Measurements from ENCODE around the gene MPND. TPM values are rescaled to one million over a fixed set of nuclear protein-coding genes. Genes with fewer than 3 reads are reported as not detected.

Gene MPND
- total RNA-seq, 1 experiment from 2014 or later, result 24.3 TPM

GRCh38 chr19:4391701-4392483 is 48.5 kb downstream of the MPND start:
- Histone ChIP-seq H3K9ac (ENCODE audit: low read length) (no peak overlapping the region), H3K4me2 (ENCODE audit: low read length) (no peak overlapping the region), H3K36me3 (ENCODE audit: control insufficient read depth in 1 of 2, insufficient read depth in 2 of 2, low read length in 2 of 2) (peaks cover 7 to 19% of the 10 kb centered on the region in 2 experiments; a peak in 2 of 4 replicates), H4K20me1 (ENCODE audit: insufficient read depth) (no peaks in the 10 kb centered on the region), H3K27me3 (ENCODE audit: insufficient read depth, low read length) (no peaks in the 10 kb centered on the region), H3K79me2 (ENCODE audit: insufficient read depth, low read length) (peaks cover 97% of the 10 kb centered on the region), H3K27ac (ENCODE audit: low read depth, low read length) (no peak overlapping the region), H3K4me3 (replicated peaks in 1 of 2; ENCODE audit: low read depth in 1 of 2, low read length in 2 of 2) (no peak overlapping the region), H3K9me2 (ENCODE audit: insufficient read depth) (no peaks in the 10 kb centered on the region), H2AFZ (ENCODE audit: low read depth, low read length, poor library complexity, severe bottlenecking) (no peak overlapping the region), H3K4me1 (ENCODE audit: control insufficient read depth in 1 of 2, insufficient read depth in 2 of 2, low read length in 2 of 2) (no peaks in the 10 kb centered on the region), H3K9me3 (ENCODE audit: control insufficient read depth in 1 of 2, insufficient read depth in 1 of 2, low read depth in 1 of 2, low read length in 2 of 2) (no peaks in the 10 kb centered on the region)
- ATAC-seq, result no peak
- DNase-seq (ENCODE audit: low read depth, low spot score), result no peak
- CTCF ChIA-PET, result interaction anchor here (0.6 kb wide), 1 partner anchor 8 kb away, joined by 3 read pairs; the partner anchor contains the start of gene SH3GL1
- POLR2A ChIA-PET, result no interaction called here
- RAD21 ChIA-PET (ENCODE audit: low non-redundant PET in 1 of 2, low total read pairs in 2 of 2, uncharacterized antibody in 2 of 2, unreplicated experiment in 2 of 2), result no interaction called here
- TF ChIP-seq CTCF (IDR thresholded peaks at IDR 0.05 in 2 of 3, conservative IDR thresholded peaks at IDR 0.05 in 1 of 3; ENCODE audit: borderline replicate concordance in 1 of 3, insufficient read depth in 1 of 3, low read depth in 2 of 3, low read length in 2 of 3) (no peak), ZFX (IDR thresholded peaks at IDR 0.05) (no peak)
- BruUV-seq (replicated peaks), result no TSS peak
- intact Hi-C loops (cut with micrococcal nuclease), result no loop called here

GRCh38 chr19:4393947-4394590 is 50.7 kb downstream of the MPND start:
- Histone ChIP-seq H3K27ac (ENCODE audit: low read depth, low read length) (no peak overlapping the region), H3K36me3 (ENCODE audit: control insufficient read depth in 1 of 2, insufficient read depth in 2 of 2, low read length in 2 of 2) (peaks cover 5 to 33% of the 10 kb centered on the region in 2 experiments; a peak in 3 of 4 replicates), H3K9ac (ENCODE audit: low read length) (no peak overlapping the region), H4K20me1 (ENCODE audit: insufficient read depth) (peaks cover 5% of the 10 kb centered on the region; the same call in 1 of the 2 replicates), H3K4me2 (ENCODE audit: low read length) (no peak overlapping the region), H3K27me3 (ENCODE audit: insufficient read depth, low read length) (no peaks in the 10 kb centered on the region), H3K79me2 (ENCODE audit: insufficient read depth, low read length) (peaks cover 99% of the 10 kb centered on the region), H3K9me2 (ENCODE audit: insufficient read depth) (no peaks in the 10 kb centered on the region), H2AFZ (ENCODE audit: low read depth, low read length, poor library complexity, severe bottlenecking) (no peak overlapping the region), H3K4me3 (replicated peaks in 1 of 2; ENCODE audit: low read depth in 1 of 2, low read length in 2 of 2) (no peak overlapping the region), H3K9me3 (ENCODE audit: control insufficient read depth in 1 of 2, insufficient read depth in 1 of 2, low read depth in 1 of 2, low read length in 2 of 2) (no peaks in the 10 kb centered on the region), H3K4me1 (ENCODE audit: control insufficient read depth in 1 of 2, insufficient read depth in 2 of 2, low read length in 2 of 2) (peaks cover 3 to 7% of the 10 kb centered on the region in 2 experiments; a peak in 2 of 4 replicates)
- ATAC-seq (no peak), DNase-seq (ENCODE audit: low read depth, low spot score) (no peak)
- CTCF ChIA-PET, result interaction anchor here (1.1 to 1.3 kb wide), 2 partner anchors 18 to 127 kb away, joined by 6 read pairs; no protein-coding TSS in a partner anchor
- no TSS peak for BruUV-seq (replicated peaks)
- RAD21 ChIA-PET (ENCODE audit: low non-redundant PET in 1 of 2, low total read pairs in 2 of 2, uncharacterized antibody in 2 of 2, unreplicated experiment in 2 of 2), result no interaction called here
- intact Hi-C loops (cut with micrococcal nuclease), result no loop called here
- POLR2A ChIA-PET, result no interaction called here
- TF ChIP-seq CEBPB (IDR thresholded peaks at IDR 0.05; ENCODE audit: low read depth) (no peak), RAD21 (IDR thresholded peaks at IDR 0.05; ENCODE audit: low read depth) (no peak), SRF (IDR thresholded peaks at IDR 0.05; ENCODE audit: low read depth) (no peak), CBX3 (IDR thresholded peaks at IDR 0.05; ENCODE audit: low read depth) (no peak), ZBTB33 (IDR thresholded peaks at IDR 0.05; ENCODE audit: extremely low read depth, insufficient replicate concordance, low read length) (no peak), TCF7L2 (IDR thresholded peaks at IDR 0.05; ENCODE audit: borderline replicate concordance, extremely low read depth, insufficient read depth, insufficient read length) (no peak), ELF1 (IDR thresholded peaks at IDR 0.05; ENCODE audit: borderline replicate concordance, low read depth) (no peak), ATF3 (IDR thresholded peaks at IDR 0.05) (no peak), EZH2phosphoT487 (IDR thresholded peaks at IDR 0.05; ENCODE audit: borderline replicate concordance) (no peak), POLR2AphosphoS5 (IDR thresholded peaks at IDR 0.05; ENCODE audit: low read depth, low read length) (no peak)
